8988T (cell line): ENCODE measurements around the gene EEPD1.

Source experiments
- DNase-seq: peaks from one replicate; pipeline ENCODE4 v3.0.0; 2011

EEPD1 gene

DNA sequence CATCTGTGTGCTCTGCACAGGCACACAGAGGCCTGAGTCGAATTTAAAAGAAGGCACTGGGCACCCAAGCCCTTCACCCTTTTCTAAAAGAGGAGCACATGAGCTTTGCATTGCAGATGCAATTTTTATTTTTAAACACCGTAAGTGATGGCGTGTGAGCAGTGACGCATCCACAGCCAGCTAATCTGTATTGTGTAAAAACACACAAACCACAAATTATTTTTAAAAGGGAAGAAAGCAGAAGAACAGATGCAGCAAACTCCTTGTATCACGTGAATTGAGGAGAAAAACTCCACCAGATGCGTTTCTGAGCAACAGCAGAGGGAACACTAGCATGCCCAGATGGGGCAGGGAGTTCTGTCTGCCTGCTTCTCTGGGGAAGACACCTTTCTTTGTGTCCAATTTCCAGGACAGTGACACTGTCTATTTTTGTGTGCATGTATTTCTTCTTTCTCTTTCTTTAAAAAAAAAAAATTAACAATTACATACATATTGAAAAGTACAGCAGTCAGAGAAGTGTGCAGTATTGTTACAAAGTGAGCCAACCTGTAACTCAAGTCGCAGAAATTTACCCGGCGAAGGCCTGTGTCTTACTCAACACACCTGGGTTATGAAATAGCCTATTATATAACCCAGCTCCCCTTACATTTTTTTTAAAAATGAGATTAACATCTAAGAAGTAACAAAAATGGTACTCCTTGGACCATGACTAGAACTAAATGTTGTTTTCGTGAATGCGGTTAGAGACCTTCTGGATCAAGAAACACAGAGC is 39.2 kb downstream of the EEPD1 start:
- DNase-seq = no peak

- no peak for DNase-seq
Observed at GRCh38 chr7:36192877-36193276, 39.8 kb downstream of the EEPD1 start.

- DNase-seq = no peak
Observed at GRCh38 chr7:36198854-36199266, 45.8 kb downstream of the EEPD1 start.

- no peak for DNase-seq
Observed at GRCh38 chr7:36199329-36199728, 46.3 kb downstream of the EEPD1 start.

- no peak for DNase-seq
Observed at GRCh38 chr7:36201122-36201723, 48.2 kb downstream of the EEPD1 start.

DNA sequence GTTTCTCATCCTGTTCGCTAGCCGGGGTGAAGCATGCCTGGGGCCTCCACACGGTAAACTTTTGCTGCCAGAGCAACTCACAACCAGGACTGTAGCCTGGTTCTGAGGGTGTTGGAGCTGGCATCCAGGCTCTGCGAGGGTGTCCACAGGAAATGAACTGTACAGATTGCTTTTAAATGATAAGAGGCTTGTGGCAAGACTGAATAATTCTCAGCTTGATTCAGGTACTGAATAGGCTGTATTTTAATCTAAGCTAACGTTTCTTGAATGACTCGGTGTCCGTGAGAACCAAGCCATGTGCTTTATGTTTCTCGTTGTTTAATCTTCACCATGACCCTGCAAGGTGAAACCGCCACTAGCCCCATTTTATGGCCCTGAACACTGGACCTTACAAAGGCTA is 49.3 kb downstream of the EEPD1 start:
- no peak for DNase-seq

GRCh38 chr7:36203071-36203790 is 50.2 kb downstream of the EEPD1 start:
- DNase-seq = no peak

- no peak for DNase-seq
Observed at GRCh38 chr7:36204044-36204663, 51.1 kb downstream of the EEPD1 start.

- DNase-seq = no peak
Observed at GRCh38 chr7:36204929-36205635, 52.0 kb downstream of the EEPD1 start.

DNA sequence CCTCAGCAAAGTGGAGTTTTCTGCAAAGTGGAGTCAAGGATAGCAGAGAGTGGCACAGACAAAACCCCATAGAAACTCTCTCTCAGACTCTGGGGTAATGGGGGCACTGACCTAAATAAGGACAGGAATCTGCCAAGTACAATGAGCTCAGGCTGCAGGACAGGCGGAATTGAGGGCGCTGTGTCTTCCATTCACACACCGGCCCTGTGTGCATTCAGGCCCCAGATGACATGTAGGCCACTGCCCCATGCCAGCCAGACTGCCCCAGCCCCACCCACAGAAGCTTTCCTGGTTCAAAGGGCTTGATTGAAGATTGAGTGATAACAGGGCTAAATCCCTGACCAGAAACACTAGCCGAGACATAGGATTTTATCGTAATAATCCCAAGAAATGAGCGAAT is 52.7 kb downstream of the EEPD1 start:
- DNase-seq = no peak

DNA sequence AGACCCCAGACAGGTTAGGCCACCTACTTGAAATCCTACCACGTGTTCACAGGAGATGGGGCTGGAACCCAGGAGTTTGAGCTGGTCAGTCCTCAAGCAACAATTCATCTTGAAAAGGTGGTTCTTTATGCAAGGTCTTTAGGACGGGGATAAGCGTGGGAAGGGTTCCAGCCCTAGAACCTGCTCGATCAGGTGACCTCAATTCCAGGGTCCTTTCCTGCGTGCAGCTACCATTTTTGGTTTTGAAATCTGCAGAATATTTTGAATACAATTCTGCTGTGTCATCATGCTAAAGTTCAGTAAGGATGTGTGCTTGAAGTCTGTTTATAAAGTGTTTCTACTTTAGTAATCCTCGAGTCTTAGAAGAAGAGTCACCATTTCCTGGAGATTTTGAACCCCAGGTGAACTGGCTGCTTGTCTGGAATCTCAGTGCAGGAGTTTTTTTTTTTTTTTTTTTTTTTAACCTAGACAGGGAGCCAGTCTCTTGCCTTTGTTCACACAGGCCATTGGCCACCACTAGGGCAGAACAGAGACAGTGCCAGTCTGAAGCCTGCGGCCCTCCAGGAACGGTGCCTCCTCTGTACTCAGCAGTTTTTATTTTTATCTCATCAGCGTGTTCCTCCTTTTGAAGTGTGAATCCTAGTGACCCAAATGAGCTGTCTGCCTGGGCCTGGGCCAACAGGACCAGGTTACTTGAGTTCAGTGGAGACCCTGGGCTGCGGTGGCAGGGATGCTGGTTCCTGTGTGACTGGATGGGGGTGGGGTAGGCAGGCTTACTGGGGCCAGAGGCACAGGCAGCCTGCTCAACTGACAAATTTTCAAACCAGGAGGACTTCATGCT is 54.6 kb downstream of the EEPD1 start:
- DNase-seq = peak; percentile 26

- DNase-seq = no peak
Observed at GRCh38 chr7:36208426-36208825, 55.4 kb downstream of the EEPD1 start.

- DNase-seq = no peak
Observed at GRCh38 chr7:36208997-36209813, 56.2 kb downstream of the EEPD1 start.

- no peak for DNase-seq
Observed at GRCh38 chr7:36209814-36210183, 56.7 kb downstream of the EEPD1 start.

DNA sequence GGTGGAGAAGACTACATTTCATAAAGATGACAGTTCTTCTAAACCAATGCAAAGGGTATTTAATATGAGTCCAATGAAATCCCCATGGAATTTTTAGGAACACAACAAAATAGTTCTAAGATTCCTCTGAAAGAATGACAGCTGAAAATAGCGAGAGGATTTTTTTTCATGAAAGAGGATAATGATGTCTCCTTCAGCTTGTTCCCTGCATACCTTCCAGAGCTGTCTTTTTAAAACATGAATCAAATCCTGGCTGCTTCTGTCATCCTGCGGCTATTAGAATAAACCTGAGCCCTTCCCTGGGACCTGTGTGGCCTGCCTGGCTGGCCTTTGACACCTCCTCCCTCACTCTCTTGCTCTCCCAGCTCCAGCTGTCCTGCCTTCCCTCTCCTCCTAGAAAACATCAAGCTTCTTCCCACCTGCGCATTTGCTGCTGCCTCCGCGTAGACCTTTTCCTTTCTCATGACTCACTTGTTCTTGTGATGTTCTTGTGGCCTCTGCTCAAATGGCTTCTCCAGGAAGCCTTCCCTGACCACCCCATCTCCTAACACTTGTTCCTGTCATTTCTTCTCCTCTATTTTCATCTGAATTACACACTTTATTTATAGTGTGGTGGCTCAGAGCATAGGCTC is 57.4 kb downstream of the EEPD1 start:
- no peak for DNase-seq

- DNase-seq = no peak
Observed at GRCh38 chr7:36214608-36215456, 61.8 kb downstream of the EEPD1 start.

DNA sequence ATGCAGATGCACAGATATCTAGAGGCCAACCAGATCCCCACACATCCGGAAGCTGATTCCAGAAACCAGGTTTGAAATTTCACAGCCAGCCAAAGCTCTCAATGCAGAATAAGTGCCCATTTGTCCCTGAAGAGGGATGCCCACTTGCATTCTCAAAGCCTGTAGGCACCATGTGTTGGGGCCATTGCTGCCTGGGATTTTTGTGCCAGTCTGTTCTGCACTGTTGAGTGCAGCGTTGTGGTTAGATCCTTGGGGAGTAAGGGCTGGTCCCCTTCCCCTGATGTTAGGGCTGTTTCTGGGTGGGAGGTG is 62.4 kb downstream of the EEPD1 start:
- no peak for DNase-seq

DNA sequence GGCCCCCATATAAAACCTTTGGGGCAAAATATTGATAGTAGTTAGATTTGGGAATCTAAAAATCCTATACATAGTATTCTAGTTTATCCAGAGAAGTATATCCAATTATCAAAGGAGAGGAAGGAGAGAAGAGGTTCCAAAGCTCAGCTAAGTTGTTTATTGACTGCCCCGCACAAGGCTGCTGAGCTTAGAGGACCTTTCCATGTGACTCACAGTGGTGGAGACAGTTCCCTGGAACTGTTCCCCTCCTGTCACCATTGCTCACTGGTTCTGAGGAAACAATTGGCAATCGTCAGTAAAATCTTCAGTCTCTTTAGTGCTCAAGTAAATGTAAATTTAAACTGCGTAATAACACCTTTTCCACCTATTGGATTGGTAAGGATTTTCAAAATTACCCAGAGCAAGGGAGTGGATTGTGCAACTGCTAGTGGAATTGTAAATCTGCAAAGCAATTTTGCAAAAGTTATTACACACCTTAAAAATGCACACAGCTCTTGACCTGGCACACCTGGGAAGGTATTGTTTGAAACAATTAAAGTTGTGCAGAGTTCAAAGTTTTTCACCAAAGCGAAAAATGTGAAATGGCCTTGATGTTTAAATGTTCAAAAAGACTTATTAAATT is 63.1 kb downstream of the EEPD1 start:
- no peak for DNase-seq

- no peak for DNase-seq
Observed at GRCh38 chr7:36217211-36217960, 64.3 kb downstream of the EEPD1 start.
